ENCODE data around the gene FAM174B. TPM values are rescaled to one million over a fixed set of nuclear protein-coding genes. Genes with fewer than 3 reads are reported as not detected.

FAM174B gene
- total and polyA plus RNA-seq, 8 donors = 14.6 to 54.0 (median 31.0) TPM

DNA sequence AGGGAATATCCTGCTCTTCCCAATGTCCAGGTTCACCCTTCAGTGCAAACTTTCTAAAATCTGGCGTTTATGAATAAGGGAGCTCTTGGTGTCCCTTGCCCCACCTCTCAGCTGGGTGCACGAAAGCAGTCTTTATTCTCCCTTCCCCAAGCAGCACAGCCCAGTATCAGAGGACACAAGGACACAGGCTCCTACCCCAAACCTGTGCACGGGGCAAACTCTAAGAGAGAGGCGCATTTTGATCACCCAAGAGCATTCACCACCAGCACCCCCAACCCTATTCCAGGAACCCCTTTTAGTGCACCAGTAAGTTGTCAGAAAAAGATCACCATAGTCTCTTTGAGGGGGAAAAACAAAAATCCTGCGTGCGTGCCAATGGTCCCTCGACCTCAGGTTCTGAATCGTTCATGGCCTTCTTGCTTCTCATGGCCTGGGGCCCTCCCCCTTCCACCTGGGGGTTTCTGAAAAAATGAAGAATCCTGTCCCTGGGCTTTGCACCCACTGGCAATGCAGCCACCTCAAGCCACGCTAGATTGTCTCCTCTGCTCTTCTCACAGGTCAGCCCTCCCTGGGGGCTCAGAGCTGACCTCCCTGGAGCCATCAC is 78.9 kb downstream of the FAM174B start:
- Histone ChIP-seq H3K36me3 (no peaks in the 10 kb centered on the region), H3K4me1 (no peaks in the 10 kb centered on the region), H3K27ac (no peak overlapping the region), H3K27me3 (no peaks in the 10 kb centered on the region), H3K4me3 (no peak overlapping the region), H3K9me3 (no peaks in the 10 kb centered on the region)
- 86 to 94% (median 93%) methylated on average over 9 of the region's 9 CpGs for WGBS, 5 donors
- no peak for DNase-seq
- intact Hi-C loops (cut with DNase I; ENCODE audit: low total_unique reads) = no loop called here
- no peak for TF ChIP-seq POLR2A (IDR thresholded peaks at IDR 0.05)
- TF ChIP-seq, protein P1, sequence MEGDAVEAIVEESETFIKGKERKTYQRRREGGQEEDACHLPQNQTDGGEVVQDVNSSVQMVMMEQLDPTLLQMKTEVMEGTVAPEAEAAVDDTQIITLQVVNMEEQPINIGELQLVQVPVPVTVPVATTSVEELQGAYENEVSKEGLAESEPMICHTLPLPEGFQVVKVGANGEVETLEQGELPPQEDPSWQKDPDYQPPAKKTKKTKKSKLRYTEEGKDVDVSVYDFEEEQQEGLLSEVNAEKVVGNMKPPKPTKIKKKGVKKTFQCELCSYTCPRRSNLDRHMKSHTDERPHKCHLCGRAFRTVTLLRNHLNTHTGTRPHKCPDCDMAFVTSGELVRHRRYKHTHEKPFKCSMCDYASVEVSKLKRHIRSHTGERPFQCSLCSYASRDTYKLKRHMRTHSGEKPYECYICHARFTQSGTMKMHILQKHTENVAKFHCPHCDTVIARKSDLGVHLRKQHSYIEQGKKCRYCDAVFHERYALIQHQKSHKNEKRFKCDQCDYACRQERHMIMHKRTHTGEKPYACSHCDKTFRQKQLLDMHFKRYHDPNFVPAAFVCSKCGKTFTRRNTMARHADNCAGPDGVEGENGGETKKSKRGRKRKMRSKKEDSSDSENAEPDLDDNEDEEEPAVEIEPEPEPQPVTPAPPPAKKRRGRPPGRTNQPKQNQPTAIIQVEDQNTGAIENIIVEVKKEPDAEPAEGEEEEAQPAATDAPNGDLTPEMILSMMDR (IDR thresholded peaks at IDR 0.05) = no peak
- no peak for TF ChIP-seq EP300 (IDR thresholded peaks at IDR 0.05)
- no peak for TF ChIP-seq POLR2AphosphoS5 (IDR thresholded peaks at IDR 0.05)

DNA sequence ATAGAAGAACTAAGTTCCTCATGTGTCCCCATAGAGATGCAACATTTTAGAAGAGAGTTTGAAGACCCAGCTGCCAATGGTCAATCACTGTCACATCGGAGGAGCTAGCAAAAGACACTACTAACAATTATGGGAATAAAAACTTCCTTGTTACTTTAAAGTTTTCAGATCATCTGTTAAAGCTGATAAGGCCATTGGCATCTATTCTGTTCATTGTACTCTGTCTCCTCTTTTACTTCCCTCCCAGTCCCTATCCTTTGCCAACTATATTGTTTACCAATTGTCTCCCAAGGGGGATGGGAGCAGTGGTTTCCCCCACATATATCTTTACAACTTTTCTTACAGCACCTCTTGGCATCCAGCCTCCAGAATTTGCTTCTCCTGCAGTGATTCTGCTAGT is 81.0 kb downstream of the FAM174B start:
- Histone ChIP-seq H3K9me3 (no peaks in the 10 kb centered on the region), H3K27ac (no peak overlapping the region), H3K4me1 (no peaks in the 10 kb centered on the region), H3K4me3 (no peak overlapping the region), H3K27me3 (no peaks in the 10 kb centered on the region), H3K36me3 (no peaks in the 10 kb centered on the region)
- 64 to 85% (median 76%) methylated on average over 1 of the region's 1 CpG for WGBS, 5 donors
- TF ChIP-seq, protein P1 (IDR thresholded peaks at IDR 0.05) = no peak
- TF ChIP-seq POLR2AphosphoS5 (IDR thresholded peaks at IDR 0.05) (no peak), POLR2A (IDR thresholded peaks at IDR 0.05) (no peak), EP300 (IDR thresholded peaks at IDR 0.05) (no peak)
- DNase-seq = no peak
- intact Hi-C loops (cut with DNase I; ENCODE audit: low total_unique reads) = no loop called here

- intact Hi-C loops (cut with DNase I; ENCODE audit: low total_unique reads) = no loop called here
- DNase-seq = no peak
- H3K36me3 ChIP-seq = no peaks in the 10 kb centered on the region
- H3K4me3 ChIP-seq = no peak overlapping the region
- H3K27me3 ChIP-seq = no peaks in the 10 kb centered on the region
- WGBS, 5 donors = 25 to 63% (median 38%) methylated on average over 1 of the region's 1 CpG
- H3K4me1 ChIP-seq = no peaks in the 10 kb centered on the region
- no peaks in the 10 kb centered on the region for H3K9me3 ChIP-seq
- no peak for TF ChIP-seq POLR2AphosphoS5 (IDR thresholded peaks at IDR 0.05)
- TF ChIP-seq POLR2A (IDR thresholded peaks at IDR 0.05) = no peak
- no peak for TF ChIP-seq EP300 (IDR thresholded peaks at IDR 0.05)
- TF ChIP-seq, protein P1 (IDR thresholded peaks at IDR 0.05) = no peak
- no peak overlapping the region for H3K27ac ChIP-seq
Measured at GRCh38 chr15:92574161-92574560, 81.4 kb downstream of the FAM174B start.

DNA sequence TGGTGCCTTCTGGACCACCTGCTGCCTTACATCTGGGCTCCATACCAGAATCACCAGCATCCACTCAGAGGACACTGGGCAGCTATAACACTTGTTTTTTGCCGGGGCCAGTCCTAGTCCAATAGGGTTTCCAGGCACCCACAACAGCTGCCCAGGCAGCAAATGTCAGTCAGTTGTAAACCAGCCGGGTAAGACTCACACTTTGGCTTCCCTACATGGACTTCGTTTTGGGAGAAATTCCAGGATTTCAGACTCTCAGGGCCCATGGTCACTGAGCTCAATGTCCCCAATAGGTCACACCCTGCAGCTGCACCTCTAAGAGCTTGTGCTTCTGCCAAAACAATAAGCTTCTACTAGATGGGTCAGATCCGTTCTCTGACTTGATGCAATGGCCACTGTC is 83.8 kb downstream of the FAM174B start:
- no peaks in the 10 kb centered on the region for H3K4me1 ChIP-seq
- H3K9me3 ChIP-seq = no peaks in the 10 kb centered on the region
- TF ChIP-seq EP300 (IDR thresholded peaks at IDR 0.05) = no peak
- TF ChIP-seq POLR2A (IDR thresholded peaks at IDR 0.05) = no peak
- TF ChIP-seq, protein P1 (IDR thresholded peaks at IDR 0.05) = no peak
- TF ChIP-seq POLR2AphosphoS5 (IDR thresholded peaks at IDR 0.05) = no peak
- 62 to 89% (median 88%) methylated on average over 4 of the region's 4 CpGs for WGBS, 5 donors
- H3K27ac ChIP-seq = no peak overlapping the region
- no peaks in the 10 kb centered on the region for H3K27me3 ChIP-seq
- DNase-seq = no peak
- no peaks in the 10 kb centered on the region for H3K36me3 ChIP-seq
- H3K4me3 ChIP-seq = no peak overlapping the region
- intact Hi-C loops (cut with DNase I; ENCODE audit: low total_unique reads) = no loop called here

Measured in stomach (tissue), 9 donors.